ENCODE measurements around the gene OR3A2.
"Not testable (repeated sequence)": the region's sequence is repeated elsewhere in the genome, so short reads cannot be mapped to it uniquely, and the experiment has no call there.

The OR3A2 gene

DNA sequence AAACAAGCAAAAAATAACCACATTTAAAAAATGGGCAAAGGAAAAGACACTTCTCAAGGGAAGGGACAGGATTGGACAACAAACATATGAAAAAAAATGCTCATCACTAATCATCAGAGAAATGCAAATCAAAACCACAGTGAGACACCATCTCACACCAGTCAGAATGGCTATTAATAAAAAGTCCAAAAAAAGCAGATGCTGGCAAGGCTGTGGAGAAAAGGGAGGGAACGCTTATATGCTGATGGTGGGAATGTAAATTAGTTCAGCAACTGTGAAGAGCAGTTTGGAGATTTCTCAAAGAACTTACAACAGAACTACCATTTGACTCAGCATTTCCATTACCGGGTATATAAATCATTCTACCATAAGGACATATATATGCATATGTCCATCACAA is 137.1 kb downstream of the OR3A2 start:
- not testable (repeated sequence) for H3K4me3 Mint-ChIP-seq; DNase-seq; H3K9me3 Mint-ChIP-seq; H3K36me3 Mint-ChIP-seq (ENCODE audit: low read depth); ATAC-seq; H3K27me3 Mint-ChIP-seq; H3K4me1 Mint-ChIP-seq; H3K27ac Mint-ChIP-seq

DNA sequence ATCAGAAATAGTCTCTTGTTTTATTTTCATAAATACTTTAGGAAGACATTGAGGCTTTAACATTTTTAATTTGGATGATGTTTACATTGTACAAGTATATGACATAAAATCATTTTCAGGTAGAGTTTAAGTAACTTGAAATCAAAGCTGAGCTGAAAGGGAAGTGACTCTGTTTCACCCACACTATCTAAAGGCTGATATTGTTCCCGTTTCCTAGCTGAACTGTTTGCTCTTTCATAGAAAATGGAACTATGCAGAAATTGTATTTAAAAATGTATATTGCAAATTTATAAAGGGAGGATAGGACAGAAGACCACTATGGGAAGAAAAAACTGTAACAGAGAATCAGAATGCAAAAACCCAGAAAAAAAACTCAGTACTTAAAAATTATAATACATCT is 141.3 kb downstream of the OR3A2 start:
- not testable (repeated sequence) for H3K4me3 Mint-ChIP-seq; DNase-seq; H3K27ac Mint-ChIP-seq; H3K4me1 Mint-ChIP-seq; H3K9me3 Mint-ChIP-seq; ATAC-seq; H3K27me3 Mint-ChIP-seq; H3K36me3 Mint-ChIP-seq (ENCODE audit: low read depth)

DNA sequence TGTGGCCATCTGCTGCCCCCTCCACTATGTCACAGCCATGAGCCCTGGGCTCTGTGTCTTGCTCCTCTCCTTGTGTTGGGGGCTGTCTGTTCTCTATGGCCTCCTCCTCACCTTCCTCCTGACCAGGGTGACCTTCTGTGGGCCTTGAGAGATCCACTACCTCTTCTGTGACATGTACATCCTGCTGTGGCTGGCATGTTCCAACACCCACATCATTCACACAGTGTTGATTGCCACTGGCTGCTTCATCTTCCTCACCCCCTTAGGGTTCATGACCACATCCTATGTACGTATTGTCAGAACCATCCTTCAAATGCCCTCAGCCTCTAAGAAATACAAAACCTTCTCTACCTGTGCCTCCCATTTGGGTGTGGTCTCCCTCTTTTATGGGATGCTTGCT is 145.1 kb downstream of the OR3A2 start:
- not testable (repeated sequence) for H3K27me3 Mint-ChIP-seq; H3K36me3 Mint-ChIP-seq (ENCODE audit: low read depth); H3K4me3 Mint-ChIP-seq; H3K27ac Mint-ChIP-seq; ATAC-seq; H3K4me1 Mint-ChIP-seq; DNase-seq; H3K9me3 Mint-ChIP-seq

DNA sequence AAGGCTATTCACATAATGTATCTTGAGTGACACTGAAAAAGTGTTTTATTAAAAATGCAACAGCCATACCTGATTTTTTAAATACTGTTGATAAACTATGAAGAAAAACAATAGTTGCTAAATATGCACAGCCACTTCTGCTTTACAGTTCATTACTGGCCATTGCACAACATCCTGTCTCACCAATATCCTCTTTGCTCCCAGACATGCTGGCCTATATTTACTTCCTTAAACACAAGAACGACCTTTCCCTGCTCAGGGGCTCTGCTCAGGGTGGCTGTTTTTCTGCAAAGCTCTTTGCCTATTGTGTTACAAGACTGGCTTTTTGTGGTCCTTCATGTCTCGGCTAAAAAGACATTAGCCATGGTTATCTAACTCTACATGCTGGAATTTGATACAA is 147.4 kb downstream of the OR3A2 start:
- H3K4me1 Mint-ChIP-seq; H3K27ac Mint-ChIP-seq; DNase-seq; H3K9me3 Mint-ChIP-seq; H3K4me3 Mint-ChIP-seq; H3K36me3 Mint-ChIP-seq (ENCODE audit: low read depth); H3K27me3 Mint-ChIP-seq; ATAC-seq: not testable (repeated sequence)

DNA sequence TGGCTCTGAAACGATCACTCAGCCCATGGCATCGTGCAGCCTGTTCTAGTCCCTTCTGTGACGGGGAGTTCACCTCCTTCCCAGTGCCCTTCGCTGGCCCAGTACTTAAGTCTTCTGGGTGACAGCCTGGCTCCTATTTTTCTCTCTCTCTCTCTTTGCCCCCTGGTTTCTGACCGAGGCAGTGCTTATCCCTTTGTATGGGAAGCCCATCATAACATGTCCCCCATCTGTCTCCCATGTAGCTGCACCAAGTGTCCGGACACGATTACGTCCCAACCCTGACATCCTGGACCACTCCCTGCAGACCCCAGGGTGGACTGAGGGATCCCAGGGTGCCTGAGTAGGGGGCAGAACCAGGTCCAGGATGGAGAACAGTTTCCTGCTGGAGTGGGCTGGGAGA is 153.8 kb downstream of the OR3A2 start:
- ATAC-seq; H3K4me1 Mint-ChIP-seq; H3K36me3 Mint-ChIP-seq (ENCODE audit: low read depth); H3K4me3 Mint-ChIP-seq; H3K27ac Mint-ChIP-seq; H3K27me3 Mint-ChIP-seq; DNase-seq; H3K9me3 Mint-ChIP-seq: not testable (repeated sequence)
